RWPE2 (cell line): Measurements from ENCODE around the gene GRIPAP1.

Experiments
- ATAC-seq: fragments of 200-7000 bp; cut with Tn5 transposase; 3 replicates; pipeline ENCODE4 v1.9.1; 2021; ENCODE audit warnings: low read depth
- DNase-seq: peaks from one replicate; pipeline ENCODE4 v3.0.0-alpha.2; 2020; ENCODE audit warnings: low spot score
- H3K27ac ChIP-seq: fragments of 450-650 bp; 2 replicates; pipeline ENCODE4 v1.5.1; 2017; ENCODE audit warnings: mild to moderate bottlenecking; ENCODE audit not compliant: poor library complexity, severe bottlenecking
- H3K27me3 ChIP-seq: fragments of 250-450 bp; sonication (Bioruptor Pico); 2 replicates; pipeline ENCODE4 v1.5.1; 2021; ENCODE audit warnings: mild to moderate bottlenecking, moderate library complexity; ENCODE audit not compliant: insufficient read depth, poor library complexity, severe bottlenecking
- H3K36me3 ChIP-seq: fragments of 250-450 bp; sonication (Bioruptor Pico); 2 replicates; pipeline ENCODE4 v1.5.1; 2020; ENCODE audit warnings: low read depth, mild to moderate bottlenecking, moderate library complexity
- H3K4me1 ChIP-seq: fragments of 250-450 bp; sonication (Bioruptor Pico); 2 replicates; pipeline ENCODE4 v1.5.1; 2021; ENCODE audit warnings: mild to moderate bottlenecking, moderate library complexity; ENCODE audit not compliant: insufficient read depth, poor library complexity, severe bottlenecking
- H3K4me3 ChIP-seq: fragments of 250-450 bp; sonication (Bioruptor Pico); 2 replicates; pipeline ENCODE4 v1.5.1; 2021; ENCODE audit warnings: mild to moderate bottlenecking, moderate library complexity; ENCODE audit not compliant: severe bottlenecking
- H3K9me3 ChIP-seq: fragments of 250-450 bp; sonication (Bioruptor Pico); 2 replicates; pipeline ENCODE4 v1.5.1; 2021; ENCODE audit warnings: mild to moderate bottlenecking, moderate library complexity; ENCODE audit not compliant: severe bottlenecking
- TF ChIP-seq, protein P1 (sequence below): fragments of 450-650 bp; IDR thresholded peaks from one replicate; pipeline ENCODE4 v1.5.1; 2017; ENCODE audit warnings: mild to moderate bottlenecking, moderate library complexity; ENCODE audit not compliant: poor library complexity, severe bottlenecking

GRIPAP1 gene

GRCh38 chrX:48937054-48937907 is 64.8 kb downstream of the GRIPAP1 start:
- no peaks in the 10 kb centered on the region for H3K4me1 ChIP-seq
- H3K27ac ChIP-seq = no peak overlapping the region
- ATAC-seq (no peak), DNase-seq (no peak)
- no peaks in the 10 kb centered on the region for H3K9me3 ChIP-seq
- TF ChIP-seq, protein P1, sequence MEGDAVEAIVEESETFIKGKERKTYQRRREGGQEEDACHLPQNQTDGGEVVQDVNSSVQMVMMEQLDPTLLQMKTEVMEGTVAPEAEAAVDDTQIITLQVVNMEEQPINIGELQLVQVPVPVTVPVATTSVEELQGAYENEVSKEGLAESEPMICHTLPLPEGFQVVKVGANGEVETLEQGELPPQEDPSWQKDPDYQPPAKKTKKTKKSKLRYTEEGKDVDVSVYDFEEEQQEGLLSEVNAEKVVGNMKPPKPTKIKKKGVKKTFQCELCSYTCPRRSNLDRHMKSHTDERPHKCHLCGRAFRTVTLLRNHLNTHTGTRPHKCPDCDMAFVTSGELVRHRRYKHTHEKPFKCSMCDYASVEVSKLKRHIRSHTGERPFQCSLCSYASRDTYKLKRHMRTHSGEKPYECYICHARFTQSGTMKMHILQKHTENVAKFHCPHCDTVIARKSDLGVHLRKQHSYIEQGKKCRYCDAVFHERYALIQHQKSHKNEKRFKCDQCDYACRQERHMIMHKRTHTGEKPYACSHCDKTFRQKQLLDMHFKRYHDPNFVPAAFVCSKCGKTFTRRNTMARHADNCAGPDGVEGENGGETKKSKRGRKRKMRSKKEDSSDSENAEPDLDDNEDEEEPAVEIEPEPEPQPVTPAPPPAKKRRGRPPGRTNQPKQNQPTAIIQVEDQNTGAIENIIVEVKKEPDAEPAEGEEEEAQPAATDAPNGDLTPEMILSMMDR = no peak
- H3K36me3 ChIP-seq = 0 out of 2 replicates have a peak, but pooled peaks cover 3% of the 10 kb centered on the region
- no peak overlapping the region for H3K4me3 ChIP-seq
- H3K27me3 ChIP-seq = no peaks in the 10 kb centered on the region

- no peak for DNase-seq
- Histone ChIP-seq H3K4me1 (no peaks in the 10 kb centered on the region), H3K36me3 (0 out of 2 replicates have a peak, but pooled peaks cover 3% of the 10 kb centered on the region), H3K27me3 (no peaks in the 10 kb centered on the region), H3K9me3 (no peaks in the 10 kb centered on the region), H3K27ac (no peak overlapping the region), H3K4me3 (no peak overlapping the region)
- no peak for ATAC-seq
- TF ChIP-seq, protein P1 = no peak
These were observed 65.5 kb downstream of the GRIPAP1 start for GRCh38 chrX:48936429-48937053.

DNA sequence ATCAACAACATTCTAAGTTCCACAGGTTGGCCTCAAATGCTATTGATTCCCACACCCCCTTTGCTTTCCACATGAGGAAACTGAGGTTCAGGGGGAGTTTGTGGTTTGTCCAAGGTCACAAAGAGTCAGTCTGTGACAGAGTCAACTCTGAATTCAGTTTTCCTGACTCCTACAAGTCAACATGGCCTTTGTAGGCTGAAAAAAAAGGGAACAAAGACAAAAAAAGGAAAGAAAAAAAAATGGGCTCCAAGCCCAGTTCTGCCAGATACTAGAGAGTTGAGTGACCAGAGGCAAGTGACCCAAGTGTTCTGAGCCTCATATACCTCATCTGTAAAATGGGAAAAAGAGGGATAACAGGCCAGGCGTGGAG is 66.8 kb downstream of the GRIPAP1 start:
- ATAC-seq (no peak), DNase-seq (no peak)
- H3K4me1 ChIP-seq = no peaks in the 10 kb centered on the region
- H3K27me3 ChIP-seq = no peaks in the 10 kb centered on the region
- no peaks in the 10 kb centered on the region for H3K9me3 ChIP-seq
- no peak overlapping the region for H3K27ac ChIP-seq
- TF ChIP-seq, protein P1 = no peak
- no peak overlapping the region for H3K4me3 ChIP-seq
- peaks cover 4% of the 10 kb centered on the region; the same call in 1 of the 2 replicates for H3K36me3 ChIP-seq

- H3K4me3 ChIP-seq = no peak overlapping the region
- H3K36me3 ChIP-seq = peaks cover 7% of the 10 kb centered on the region; the same call in 1 of the 2 replicates
- TF ChIP-seq, protein P1 = no peak
- DNase-seq = no peak
- no peak overlapping the region for H3K27ac ChIP-seq
- no peaks in the 10 kb centered on the region for H3K4me1 ChIP-seq
- H3K9me3 ChIP-seq = no peaks in the 10 kb centered on the region
- ATAC-seq = no peak
- no peaks in the 10 kb centered on the region for H3K27me3 ChIP-seq
These were observed 67.3 kb downstream of the GRIPAP1 start for GRCh38 chrX:48934581-48935300.
